Measurements from ENCODE around the gene KRT31.
"Not testable (repeated sequence)": the region's sequence is repeated elsewhere in the genome, so short reads cannot be mapped to it uniquely, and the experiment has no call there.

The KRT31 gene

DNA sequence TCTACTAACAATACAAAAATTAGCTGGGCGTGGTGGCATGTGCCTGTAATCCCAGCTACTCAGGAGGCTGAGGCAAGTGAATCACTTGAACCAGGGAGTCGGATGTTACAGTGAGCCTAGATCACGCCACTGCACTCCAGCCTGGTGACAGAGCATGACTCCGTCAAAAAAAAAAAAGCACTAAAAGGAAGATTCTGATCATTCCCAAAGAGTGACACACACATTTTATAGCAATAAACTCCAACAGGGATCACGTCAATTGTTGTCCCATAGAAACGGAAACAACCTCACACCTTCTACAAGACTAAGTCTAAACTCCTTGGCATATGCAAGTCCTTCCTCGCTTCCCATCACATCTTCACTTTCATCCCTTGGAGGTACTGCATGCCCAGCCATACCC is 17.3 kb downstream of the KRT31 start:
- H3K4me1 ChIP-seq (ENCODE audit: control insufficient read depth, insufficient read depth, low read length); H3K9me3 ChIP-seq (ENCODE audit: control insufficient read depth, insufficient read depth, low read depth, low read length); H3K27ac ChIP-seq (ENCODE audit: extremely low read depth, low read depth, low read length); H3K36me3 ChIP-seq (ENCODE audit: control insufficient read depth in 2 of 2, insufficient read depth in 1 of 2, low read length in 2 of 2); POLR2A ChIA-PET; H3K4me3 ChIP-seq (ENCODE audit: low read depth, low read length): not testable (repeated sequence)
- CTCF ChIA-PET = interaction anchor here (0.7 to 1.3 kb wide), 3 partner anchors 58 to 283 kb away, joined by 3 read pairs; no protein-coding TSS in a partner anchor

DNA sequence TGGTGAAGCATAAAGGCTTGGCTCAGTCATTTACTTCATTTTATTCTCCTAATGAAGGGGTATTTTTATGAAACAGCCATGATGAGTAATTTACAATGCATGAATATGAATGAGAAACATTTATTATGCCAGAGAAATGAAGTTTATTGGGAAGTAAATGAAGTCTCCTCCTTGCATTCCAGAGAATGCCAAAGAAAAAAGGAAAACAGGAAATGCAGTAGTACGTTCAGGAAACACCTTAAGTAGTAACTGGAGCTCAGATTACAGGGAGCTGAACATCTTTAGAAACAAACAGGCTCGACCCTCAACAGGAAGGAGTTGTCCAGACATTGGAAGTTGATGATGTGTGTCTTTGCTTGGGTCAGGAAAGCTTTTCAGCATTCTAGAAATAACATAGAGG is 19.9 kb downstream of the KRT31 start:
- TF ChIP-seq TCF7L2 (IDR thresholded peaks at IDR 0.05; ENCODE audit: borderline replicate concordance, low read depth, low read length) (no peak), HOXA7 (CRISPR knock-in tag; IDR thresholded peaks at IDR 0.05; ENCODE audit: borderline replicate concordance) (no peak), ZNF433 (tag by site-specific recombination; IDR thresholded peaks at IDR 0.05; ENCODE audit: low read depth) (no peak), ZNF23 (tag by site-specific recombination; IDR thresholded peaks at IDR 0.05; ENCODE audit: borderline replicate concordance) (no peak), ZXDB (tag by site-specific recombination; IDR thresholded peaks at IDR 0.05) (no peak), ZNF843 (tag by site-specific recombination; IDR thresholded peaks at IDR 0.05) (no peak)
- TF ChIP-seq, protein P1, sequence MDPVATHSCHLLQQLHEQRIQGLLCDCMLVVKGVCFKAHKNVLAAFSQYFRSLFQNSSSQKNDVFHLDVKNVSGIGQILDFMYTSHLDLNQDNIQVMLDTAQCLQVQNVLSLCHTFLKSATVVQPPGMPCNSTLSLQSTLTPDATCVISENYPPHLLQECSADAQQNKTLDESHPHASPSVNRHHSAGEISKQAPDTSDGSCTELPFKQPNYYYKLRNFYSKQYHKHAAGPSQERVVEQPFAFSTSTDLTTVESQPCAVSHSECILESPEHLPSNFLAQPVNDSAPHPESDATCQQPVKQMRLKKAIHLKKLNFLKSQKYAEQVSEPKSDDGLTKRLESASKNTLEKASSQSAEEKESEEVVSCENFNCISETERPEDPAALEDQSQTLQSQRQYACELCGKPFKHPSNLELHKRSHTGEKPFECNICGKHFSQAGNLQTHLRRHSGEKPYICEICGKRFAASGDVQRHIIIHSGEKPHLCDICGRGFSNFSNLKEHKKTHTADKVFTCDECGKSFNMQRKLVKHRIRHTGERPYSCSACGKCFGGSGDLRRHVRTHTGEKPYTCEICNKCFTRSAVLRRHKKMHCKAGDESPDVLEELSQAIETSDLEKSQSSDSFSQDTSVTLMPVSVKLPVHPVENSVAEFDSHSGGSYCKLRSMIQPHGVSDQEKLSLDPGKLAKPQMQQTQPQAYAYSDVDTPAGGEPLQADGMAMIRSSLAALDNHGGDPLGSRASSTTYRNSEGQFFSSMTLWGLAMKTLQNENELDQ (tag by site-specific recombination; IDR thresholded peaks at IDR 0.05; ENCODE audit: low read depth) = no peak
- TF ChIP-seq, protein P2, sequence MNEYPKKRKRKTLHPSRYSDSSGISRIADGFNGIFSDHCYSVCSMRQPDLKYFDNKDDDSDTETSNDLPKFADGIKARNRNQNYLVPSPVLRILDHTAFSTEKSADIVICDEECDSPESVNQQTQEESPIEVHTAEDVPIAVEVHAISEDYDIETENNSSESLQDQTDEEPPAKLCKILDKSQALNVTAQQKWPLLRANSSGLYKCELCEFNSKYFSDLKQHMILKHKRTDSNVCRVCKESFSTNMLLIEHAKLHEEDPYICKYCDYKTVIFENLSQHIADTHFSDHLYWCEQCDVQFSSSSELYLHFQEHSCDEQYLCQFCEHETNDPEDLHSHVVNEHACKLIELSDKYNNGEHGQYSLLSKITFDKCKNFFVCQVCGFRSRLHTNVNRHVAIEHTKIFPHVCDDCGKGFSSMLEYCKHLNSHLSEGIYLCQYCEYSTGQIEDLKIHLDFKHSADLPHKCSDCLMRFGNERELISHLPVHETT (tag by site-specific recombination; IDR thresholded peaks at IDR 0.05) = no peak
- TF ChIP-seq, protein P3, sequence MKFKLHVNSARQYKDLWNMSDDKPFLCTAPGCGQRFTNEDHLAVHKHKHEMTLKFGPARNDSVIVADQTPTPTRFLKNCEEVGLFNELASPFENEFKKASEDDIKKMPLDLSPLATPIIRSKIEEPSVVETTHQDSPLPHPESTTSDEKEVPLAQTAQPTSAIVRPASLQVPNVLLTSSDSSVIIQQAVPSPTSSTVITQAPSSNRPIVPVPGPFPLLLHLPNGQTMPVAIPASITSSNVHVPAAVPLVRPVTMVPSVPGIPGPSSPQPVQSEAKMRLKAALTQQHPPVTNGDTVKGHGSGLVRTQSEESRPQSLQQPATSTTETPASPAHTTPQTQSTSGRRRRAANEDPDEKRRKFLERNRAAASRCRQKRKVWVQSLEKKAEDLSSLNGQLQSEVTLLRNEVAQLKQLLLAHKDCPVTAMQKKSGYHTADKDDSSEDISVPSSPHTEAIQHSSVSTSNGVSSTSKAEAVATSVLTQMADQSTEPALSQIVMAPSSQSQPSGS (tag by site-specific recombination; IDR thresholded peaks at IDR 0.05; ENCODE audit: low read depth) = no peak
- CTCF ChIA-PET = interaction anchor here (1.3 to 1.5 kb wide), 2 partner anchors 55 to 291 kb away, joined by 3 read pairs; no protein-coding TSS in a partner anchor
- H3K36me3 ChIP-seq (ENCODE audit: control insufficient read depth in 2 of 2, insufficient read depth in 1 of 2, low read length in 2 of 2) = no peaks in the 10 kb centered on the region
- no peaks in the 10 kb centered on the region for H3K9me3 ChIP-seq (ENCODE audit: control insufficient read depth, insufficient read depth, low read depth, low read length)
- no peaks in the 10 kb centered on the region for H3K4me1 ChIP-seq (ENCODE audit: control insufficient read depth, insufficient read depth, low read length)
- no peak overlapping the region for H3K4me3 ChIP-seq (ENCODE audit: low read depth, low read length)
- no peak overlapping the region for H3K27ac ChIP-seq (ENCODE audit: extremely low read depth, low read depth, low read length)
- POLR2A ChIA-PET = no interaction called here

DNA sequence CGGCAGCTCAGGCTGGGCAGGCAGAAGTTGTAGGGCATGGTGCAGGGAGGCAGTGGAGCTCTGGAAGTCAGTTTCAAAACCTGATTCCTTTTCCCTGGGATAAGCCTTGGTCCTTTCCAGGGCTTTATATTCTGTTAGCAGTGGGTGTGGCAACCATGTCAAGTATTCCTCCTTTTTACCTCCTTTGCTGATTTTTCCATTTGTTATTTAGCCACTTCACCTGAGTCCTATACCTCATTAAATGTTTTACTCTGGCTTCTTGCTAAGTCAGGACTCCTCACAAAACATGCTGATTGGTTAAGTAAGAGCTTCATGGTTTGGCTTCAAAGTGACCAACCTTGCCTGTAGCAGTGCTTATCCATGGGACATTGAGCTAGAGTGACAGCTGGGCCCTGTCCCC is 27.7 kb downstream of the KRT31 start, which contains the start of gene KRT33B:
Gene KRT33B (minus strand): TSS at position 101 of the 400 bp plus-strand sequence. CDS start 63 bp downstream, at position 38.
- ChIA-PET CTCF (interaction anchor here (0.7 kb wide), 1 partner anchor 279 kb away, joined by 3 read pairs; no protein-coding TSS in a partner anchor), POLR2A (interaction anchor here (0.6 kb wide), 1 partner anchor 19 kb away, joined by 6 read pairs; the partner anchor contains the start of gene KRT33A)
- no peak for TF ChIP-seq PRDM1 (tag by site-specific recombination; IDR thresholded peaks at IDR 0.05)
- TF ChIP-seq ZNF175 (tag by site-specific recombination; IDR thresholded peaks at IDR 0.05) = no peak
- TF ChIP-seq WT1 (tag by site-specific recombination; IDR thresholded peaks at IDR 0.05) = no peak
- no peak within 1 kb of the TSS for H3K27ac ChIP-seq (ENCODE audit: extremely low read depth, low read depth, low read length)
- H3K4me3 ChIP-seq (ENCODE audit: low read depth, low read length) = no peak within 1 kb of the TSS
- H3K36me3 ChIP-seq (ENCODE audit: control insufficient read depth in 2 of 2, insufficient read depth in 1 of 2, low read length in 2 of 2) = no peaks in the 10 kb centered on the region
- no peaks in the 10 kb centered on the region for H3K4me1 ChIP-seq (ENCODE audit: control insufficient read depth, insufficient read depth, low read length)
- no peaks in the 10 kb centered on the region for H3K9me3 ChIP-seq (ENCODE audit: control insufficient read depth, insufficient read depth, low read depth, low read length)

DNA sequence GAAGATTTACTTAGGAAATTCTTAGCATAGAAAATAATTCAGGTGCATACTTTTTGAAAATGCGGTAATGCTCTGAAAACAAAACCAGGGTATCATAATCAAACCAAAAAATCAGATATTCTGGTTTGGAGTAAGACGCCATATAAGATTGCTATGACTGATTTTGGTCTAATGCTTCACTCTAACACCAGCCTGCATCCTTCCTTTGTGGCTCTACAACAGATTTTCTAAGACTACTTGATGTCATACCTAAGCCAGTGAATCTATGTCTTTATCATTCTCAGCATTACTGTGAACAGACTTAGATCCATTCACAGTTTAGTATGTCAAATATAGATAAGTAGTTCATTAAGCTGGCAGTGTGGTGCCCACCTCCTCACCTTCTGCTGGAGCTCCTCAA is 28.4 kb downstream of the KRT31 start:
- ChIA-PET POLR2A (no interaction called here), CTCF (interaction anchor here (1.8 to 2.1 kb wide), 2 partner anchors 35 to 180 kb away, joined by 5 to 9 read pairs; no protein-coding TSS in a partner anchor)
- H3K9me3 ChIP-seq (ENCODE audit: control insufficient read depth, insufficient read depth, low read depth, low read length) = no peaks in the 10 kb centered on the region
- no peaks in the 10 kb centered on the region for H3K36me3 ChIP-seq (ENCODE audit: control insufficient read depth in 2 of 2, insufficient read depth in 1 of 2, low read length in 2 of 2)
- no peak overlapping the region for H3K27ac ChIP-seq (ENCODE audit: extremely low read depth, low read depth, low read length)
- H3K4me1 ChIP-seq (ENCODE audit: control insufficient read depth, insufficient read depth, low read length) = no peaks in the 10 kb centered on the region
- H3K4me3 ChIP-seq (ENCODE audit: low read depth, low read length) = no peak overlapping the region
- no peak for TF ChIP-seq ZNF391 (tag by site-specific recombination; IDR thresholded peaks at IDR 0.05; ENCODE audit: borderline replicate concordance, low read depth)
- no peak for TF ChIP-seq ZNF140 (tag by site-specific recombination; IDR thresholded peaks at IDR 0.05)
- TF ChIP-seq, protein P4, sequence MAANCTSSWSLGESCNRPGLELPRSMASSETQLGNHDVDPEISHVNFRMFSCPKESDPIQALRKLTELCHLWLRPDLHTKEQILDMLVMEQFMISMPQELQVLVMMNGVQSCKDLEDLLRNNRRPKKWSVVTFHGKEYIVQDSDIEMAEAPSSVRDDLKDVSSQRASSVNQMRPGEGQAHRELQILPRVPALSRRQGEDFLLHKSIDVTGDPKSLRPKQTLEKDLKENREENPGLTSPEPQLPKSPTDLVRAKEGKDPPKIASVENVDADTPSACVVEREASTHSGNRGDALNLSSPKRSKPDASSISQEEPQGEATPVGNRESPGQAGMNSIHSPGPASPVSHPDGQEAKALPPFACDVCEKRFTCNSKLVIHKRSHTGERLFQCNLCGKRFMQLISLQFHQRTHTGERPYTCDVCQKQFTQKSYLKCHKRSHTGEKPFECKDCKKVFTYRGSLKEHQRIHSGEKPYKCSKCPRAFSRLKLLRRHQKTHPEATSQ (tag by site-specific recombination; IDR thresholded peaks at IDR 0.05) = no peak
- no peak for TF ChIP-seq FEZF1 (tag by site-specific recombination; IDR thresholded peaks at IDR 0.05)
- TF ChIP-seq ZSCAN23 (tag by site-specific recombination; IDR thresholded peaks at IDR 0.05) = no peak
- no peak for TF ChIP-seq ZNF48 (tag by site-specific recombination; IDR thresholded peaks at IDR 0.05)
- TF ChIP-seq ZNF670 (tag by site-specific recombination; IDR thresholded peaks at IDR 0.05; ENCODE audit: low read depth) = no peak
- no peak for TF ChIP-seq KLF8 (tag by site-specific recombination; IDR thresholded peaks at IDR 0.05)
- TF ChIP-seq PRDM1 (tag by site-specific recombination; IDR thresholded peaks at IDR 0.05) = no peak
- TF ChIP-seq ZNF341 (tag by site-specific recombination; IDR thresholded peaks at IDR 0.05; ENCODE audit: low read depth) = no peak
- TF ChIP-seq KLF9 (tag by site-specific recombination; IDR thresholded peaks at IDR 0.05; ENCODE audit: low read depth) = no peak
- no peak for TF ChIP-seq ZNF202 (tag by site-specific recombination; IDR thresholded peaks at IDR 0.05; ENCODE audit: borderline replicate concordance)

All from HEK293 (cell line).